T-helper 9 cell (primary cell): ENCODE data around the gene SMIM12.

Experiments
- DNase-seq: peaks from one replicate; pipeline ENCODE4 v3.0.0-alpha.2; 2020

Gene SMIM12

GRCh38 chr1:34872133-34872503 lies 12.6 kb upstream of the SMIM12 start:
- no peak for DNase-seq

DNA sequence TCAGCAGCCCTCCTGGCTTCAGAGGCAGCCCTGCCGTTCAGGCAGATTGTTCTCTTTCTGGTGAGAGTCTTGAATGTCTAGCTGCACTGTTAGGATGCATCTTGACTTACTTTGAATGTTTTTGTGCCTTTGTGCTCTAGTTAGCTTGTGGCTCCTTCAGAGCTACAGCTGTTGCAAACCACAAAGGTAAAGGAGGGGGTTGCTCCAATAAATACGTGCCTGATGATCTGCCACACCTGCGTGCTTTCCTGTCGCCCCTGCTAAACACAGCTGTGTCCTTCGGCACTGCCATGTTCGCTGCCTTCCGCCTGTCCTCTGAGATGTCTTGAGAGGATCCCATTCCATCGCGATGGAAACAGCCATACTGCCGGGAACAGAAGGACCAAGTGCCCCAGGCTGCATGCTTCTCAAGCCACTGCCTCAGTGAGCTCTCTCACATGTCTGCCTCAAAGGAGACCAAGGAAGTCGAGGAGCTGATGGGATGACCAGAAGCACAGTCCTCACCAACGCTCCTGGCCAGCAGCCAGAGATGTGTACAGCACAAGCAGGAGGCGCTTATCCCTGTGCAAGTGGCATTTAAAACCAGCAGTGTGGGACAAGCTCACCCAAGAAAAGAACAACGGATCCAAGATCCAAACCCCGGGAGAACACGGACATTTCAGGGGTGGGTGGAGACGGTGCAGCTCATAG lies 12.0 kb upstream of the SMIM12 start:
- no peak for DNase-seq

- no peak for DNase-seq
These were observed 10.8 kb upstream of the SMIM12 start for GRCh38 chr1:34870395-34870794.

GRCh38 chr1:34869760-34870159 lies 10.2 kb upstream of the SMIM12 start:
- DNase-seq: no peak

DNA sequence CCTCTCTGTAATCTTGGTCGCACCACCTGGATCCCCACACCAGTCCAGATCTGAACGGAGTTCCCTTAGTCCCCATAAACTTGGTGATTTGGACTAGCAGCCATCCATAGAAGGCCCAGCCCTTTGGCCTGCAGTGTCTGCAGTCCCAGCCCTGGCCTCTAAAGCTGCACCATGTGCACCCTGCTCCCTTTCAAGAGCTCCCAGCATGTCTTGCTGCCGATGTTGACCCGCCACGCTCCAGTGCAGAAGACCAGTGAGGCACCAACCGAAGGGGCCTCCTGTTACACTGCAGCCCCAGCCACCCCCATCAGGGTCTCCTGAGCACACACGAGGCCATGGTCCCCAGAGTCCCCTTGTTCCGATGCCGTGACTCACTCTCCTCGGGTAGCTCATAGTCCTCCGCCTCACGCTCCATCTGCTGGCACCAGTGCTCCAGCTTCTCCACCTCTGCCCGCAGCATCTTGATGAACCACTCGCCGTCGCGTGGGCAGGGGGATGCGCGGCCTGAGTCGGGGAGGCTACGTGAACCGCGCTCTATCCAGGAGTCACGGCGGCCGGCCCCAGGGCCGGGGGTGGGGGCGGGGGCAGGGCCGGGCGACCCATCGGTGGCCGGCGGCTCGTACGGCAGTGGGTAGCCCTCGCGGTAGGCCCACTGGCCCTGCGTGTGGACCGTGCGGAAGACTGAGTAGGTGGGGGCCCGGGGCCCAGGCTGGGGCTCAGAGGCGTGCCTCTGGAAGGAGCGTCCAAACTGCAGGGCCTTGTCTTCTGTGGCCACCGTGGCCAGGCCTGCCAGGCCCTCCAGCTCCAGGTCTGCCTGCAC lies 8.9 kb upstream of the SMIM12 start:
- DNase-seq: no peak

GRCh38 chr1:34867415-34867814 lies 7.9 kb upstream of the SMIM12 start:
- no peak for DNase-seq

- DNase-seq: no peak
These were observed 7.2 kb upstream of the SMIM12 start for GRCh38 chr1:34866762-34867109.

- peak; percentile 95 for DNase-seq
These were observed 6.6 kb upstream of the SMIM12 start for GRCh38 chr1:34865981-34866761.

- no peak for DNase-seq
These were observed 6.0 kb upstream of the SMIM12 start for GRCh38 chr1:34865573-34865972.

GRCh38 chr1:34864759-34865158 lies 5.2 kb upstream of the SMIM12 start:
- no peak for DNase-seq

DNA sequence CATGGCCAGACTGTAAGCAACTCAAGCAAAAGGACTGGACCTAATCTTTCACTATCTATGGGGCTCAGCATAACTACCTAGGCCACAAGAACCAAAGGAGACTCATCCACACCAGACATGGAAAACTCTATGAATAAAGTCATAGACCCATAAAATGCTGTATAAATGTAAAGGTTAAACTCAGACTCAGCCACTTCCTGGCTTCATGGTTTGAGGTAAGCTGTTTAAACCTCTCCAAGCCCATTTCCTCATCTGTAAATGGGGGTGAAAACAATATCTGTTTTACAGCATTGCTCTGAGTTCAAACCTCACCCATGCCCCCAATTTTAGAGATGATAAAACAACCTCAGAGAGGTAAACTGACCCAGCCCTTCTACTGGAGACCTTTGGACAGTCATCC lies 4.0 kb upstream of the SMIM12 start:
- no peak for DNase-seq

DNA sequence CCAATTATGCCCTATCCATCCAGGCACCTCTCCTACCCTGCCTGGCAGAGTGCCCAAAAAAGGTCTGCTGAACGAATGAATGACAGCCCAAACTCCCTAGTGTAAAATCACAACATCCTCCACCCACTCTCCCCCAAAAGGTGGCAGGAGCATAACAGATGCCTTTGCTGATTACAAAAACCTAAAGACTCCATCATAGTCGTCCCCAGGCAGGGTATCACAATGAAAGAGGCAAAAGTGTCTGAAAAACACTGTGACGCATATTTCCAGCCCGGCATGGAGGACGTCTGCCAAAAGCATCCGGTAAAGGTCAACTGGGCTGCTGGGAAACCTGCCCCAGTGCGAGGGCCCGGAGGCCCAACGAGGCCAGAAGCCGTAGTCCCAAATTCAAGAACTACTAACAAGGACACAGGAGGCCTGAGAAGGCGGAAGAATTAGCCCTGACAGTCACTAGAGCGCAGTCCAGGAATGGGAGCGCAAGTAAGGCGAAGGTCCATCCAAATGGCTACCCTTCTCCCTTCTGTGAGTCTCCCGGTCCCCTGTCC lies 576 bp downstream of the SMIM12 start:
- peak; percentile 21 for DNase-seq

GRCh38 chr1:34856697-34857096 lies 2.9 kb downstream of the SMIM12 start:
- no peak for DNase-seq

DNA sequence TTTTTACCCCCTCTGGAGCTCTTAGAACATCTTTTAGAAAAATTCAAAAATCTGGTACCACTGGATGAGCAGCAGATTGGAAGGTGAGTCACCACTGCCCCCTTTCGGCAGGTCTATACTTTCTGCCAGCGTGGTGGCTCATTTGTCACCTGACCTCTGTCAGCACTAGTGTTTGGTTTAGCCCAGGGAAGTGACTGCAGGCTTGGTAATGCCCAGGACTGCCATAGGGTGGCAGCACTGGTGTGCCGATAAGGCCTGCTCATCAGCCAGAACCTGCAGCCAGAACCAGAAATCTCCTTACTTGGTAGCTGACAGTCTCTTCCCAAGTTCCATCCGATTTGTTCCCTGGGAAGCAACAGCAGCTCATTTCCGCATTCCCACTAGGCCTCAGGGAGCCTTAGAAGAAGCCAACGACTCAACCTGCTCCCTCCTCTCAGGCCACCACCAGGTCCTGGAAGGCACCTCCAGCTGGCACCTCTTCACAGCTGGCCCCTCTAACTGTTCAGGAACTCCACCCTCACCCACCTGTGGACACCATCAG lies 6.8 kb downstream of the SMIM12 start:
- peak; percentile 83 for DNase-seq

DNA sequence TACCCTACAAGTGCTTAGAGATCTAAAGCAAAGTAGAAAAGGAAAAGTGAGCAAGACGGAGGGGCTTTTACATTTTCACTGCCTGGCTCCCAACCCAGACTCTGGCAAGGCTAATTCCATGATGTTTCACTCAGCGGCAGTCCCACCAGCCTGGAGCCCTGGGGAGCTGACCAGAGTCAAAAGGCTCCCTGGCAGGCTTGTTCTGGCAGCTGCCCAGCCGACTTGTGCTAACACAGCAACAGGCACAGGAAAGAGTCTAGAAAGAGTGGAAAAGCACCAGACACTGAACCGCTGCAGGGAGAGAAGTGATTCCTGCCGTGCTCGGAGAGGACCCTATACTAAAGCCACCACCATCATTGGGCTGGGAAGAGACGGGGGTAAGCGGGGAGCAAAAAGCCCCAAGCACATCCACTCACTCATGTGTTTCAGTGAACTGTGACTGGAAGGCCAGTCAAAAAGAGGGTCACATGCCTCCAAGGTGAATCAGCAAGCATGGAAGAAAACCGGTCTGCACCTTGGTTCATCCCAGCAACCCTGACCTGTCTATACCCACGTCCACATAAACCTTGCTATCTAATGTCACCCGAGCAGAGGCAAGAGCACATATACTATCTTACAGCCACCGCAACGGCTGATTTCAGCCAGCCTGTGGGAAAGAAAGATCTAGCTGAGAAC lies 8.0 kb downstream of the SMIM12 start:
- DNase-seq: no peak

- DNase-seq: no peak
These were observed 9.2 kb downstream of the SMIM12 start for GRCh38 chr1:34850382-34850781.

- DNase-seq: no peak
These were observed 12.5 kb downstream of the SMIM12 start for GRCh38 chr1:34847094-34847493.

DNA sequence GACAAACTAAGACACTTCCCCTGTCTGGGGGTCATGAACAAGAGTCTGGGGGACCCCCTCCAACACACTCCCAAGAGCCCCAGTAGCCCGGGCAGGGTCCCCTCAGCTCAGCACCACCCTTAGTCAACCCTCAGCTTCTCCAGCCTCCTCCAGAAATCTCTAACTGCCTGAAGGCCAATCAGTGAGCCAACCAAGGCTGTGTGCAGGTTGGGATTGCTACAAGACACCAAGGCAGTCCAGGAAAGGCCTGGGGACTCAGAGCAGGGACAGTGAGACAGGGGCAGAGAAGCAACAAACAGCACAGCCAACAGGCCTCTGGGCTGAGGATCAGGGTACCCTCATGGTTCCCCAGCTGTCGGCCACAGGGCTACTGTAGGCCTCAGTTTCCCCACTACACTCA lies 13.3 kb downstream of the SMIM12 start:
- no peak for DNase-seq

GRCh38 chr1:34845131-34845901 lies 14.2 kb downstream of the SMIM12 start:
- no peak for DNase-seq

DNA sequence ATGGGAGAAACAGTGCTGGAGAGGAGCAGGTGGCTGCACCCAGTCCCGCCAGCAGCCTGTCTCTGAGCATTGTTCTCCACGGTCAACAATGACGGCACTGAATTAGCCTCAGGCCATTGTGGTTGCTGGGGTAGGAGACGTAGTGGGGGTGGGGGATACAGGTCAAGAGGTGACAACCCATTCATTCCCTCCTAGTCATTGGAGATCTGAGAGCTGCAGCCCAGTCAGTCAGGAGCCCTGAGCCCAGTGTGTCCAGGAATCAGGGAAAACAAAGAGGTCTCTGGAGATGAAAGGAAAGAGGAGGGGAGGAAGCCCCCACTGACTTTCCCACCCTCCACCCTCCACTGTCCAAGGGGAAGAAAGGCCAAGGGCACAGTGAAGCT lies 15.3 kb downstream of the SMIM12 start:
- no peak for DNase-seq

- DNase-seq: no peak
These were observed 15.9 kb downstream of the SMIM12 start for GRCh38 chr1:34843392-34844251.
